Peyer's patch (tissue), 4 donors: ENCODE data around the gene TMEM229B.

Source experiments
- CTCF ChIP-seq, 6 experiments: fragments of 450-650 bp in 4 of 6; fragments of 200-600 bp in 2 of 6; sonication (generic) in 1 of 6; IDR thresholded peaks; one replicate each; pipeline ENCODE4 v1.5.1; 2017 to 2019; ENCODE audit warnings: antibody characterized with exemption in 6 of 6, mild to moderate bottlenecking in 3 of 6, moderate library complexity in 1 of 6
- POLR2A ChIP-seq, 2 donors: fragments of 450-650 bp; IDR thresholded peaks; one replicate each; pipeline ENCODE4 v1.5.1; 2017; ENCODE audit warnings: antibody characterized with exemption in 2 of 2, mild to moderate bottlenecking in 2 of 2, moderate library complexity in 2 of 2

GRCh38 chr14:67449096-67449495, 39.4 kb downstream of the TMEM229B start:
- no peak for TF ChIP-seq POLR2A (IDR thresholded peaks at IDR 0.05)
- TF ChIP-seq CTCF (IDR thresholded peaks at IDR 0.05), result no peak
